Brain microvascular endothelial cell (primary cell): ENCODE measurements around the gene ZNRF2.
A peak's percentile ranks its signal among the peaks of the same experiment; 100 is the strongest.

Source experiments
- DNase-seq: peaks from one replicate; pipeline ENCODE4 v3.0.0-alpha.2; 2020
- H3K27ac ChIP-seq: fragments of 250-450 bp; sonication (Bioruptor Pico); 2 replicates; pipeline ENCODE4 v1.5.1; 2020; ENCODE audit warnings: mild to moderate bottlenecking, moderate library complexity
- H3K27me3 ChIP-seq: fragments of 250-450 bp; sonication (Bioruptor Pico); replicated peaks from 2 replicates; pipeline ENCODE4 v1.5.1; 2020; ENCODE audit warnings: mild to moderate bottlenecking
- H3K36me3 ChIP-seq: fragments of 250-450 bp; sonication (Bioruptor Pico); replicated peaks from 2 replicates; pipeline ENCODE4 v1.5.1; 2020; ENCODE audit warnings: mild to moderate bottlenecking
- H3K4me3 ChIP-seq: 2 replicates; pipeline ENCODE4 v1.5.1; 2011; ENCODE audit warnings: low read depth, mild to moderate bottlenecking, control low read depth, low read length, moderate library complexity
- in situ Hi-C: cut with HindIII; loops from 2 replicates; pipeline ENCODE4 v1.10.0; 2017; ENCODE audit warnings: low sequenced_read_pairs, low pct_ligation_motif_present
- TF ChIP-seq, protein P1 (sequence below): IDR thresholded peaks from 2 replicates; pipeline ENCODE4 v1.5.1; 2011; ENCODE audit warnings: low read depth, mild to moderate bottlenecking, moderate library complexity, low read length, control low read depth, inconsistent platforms; ENCODE audit errors: missing control alignments

ZNRF2 gene

DNA sequence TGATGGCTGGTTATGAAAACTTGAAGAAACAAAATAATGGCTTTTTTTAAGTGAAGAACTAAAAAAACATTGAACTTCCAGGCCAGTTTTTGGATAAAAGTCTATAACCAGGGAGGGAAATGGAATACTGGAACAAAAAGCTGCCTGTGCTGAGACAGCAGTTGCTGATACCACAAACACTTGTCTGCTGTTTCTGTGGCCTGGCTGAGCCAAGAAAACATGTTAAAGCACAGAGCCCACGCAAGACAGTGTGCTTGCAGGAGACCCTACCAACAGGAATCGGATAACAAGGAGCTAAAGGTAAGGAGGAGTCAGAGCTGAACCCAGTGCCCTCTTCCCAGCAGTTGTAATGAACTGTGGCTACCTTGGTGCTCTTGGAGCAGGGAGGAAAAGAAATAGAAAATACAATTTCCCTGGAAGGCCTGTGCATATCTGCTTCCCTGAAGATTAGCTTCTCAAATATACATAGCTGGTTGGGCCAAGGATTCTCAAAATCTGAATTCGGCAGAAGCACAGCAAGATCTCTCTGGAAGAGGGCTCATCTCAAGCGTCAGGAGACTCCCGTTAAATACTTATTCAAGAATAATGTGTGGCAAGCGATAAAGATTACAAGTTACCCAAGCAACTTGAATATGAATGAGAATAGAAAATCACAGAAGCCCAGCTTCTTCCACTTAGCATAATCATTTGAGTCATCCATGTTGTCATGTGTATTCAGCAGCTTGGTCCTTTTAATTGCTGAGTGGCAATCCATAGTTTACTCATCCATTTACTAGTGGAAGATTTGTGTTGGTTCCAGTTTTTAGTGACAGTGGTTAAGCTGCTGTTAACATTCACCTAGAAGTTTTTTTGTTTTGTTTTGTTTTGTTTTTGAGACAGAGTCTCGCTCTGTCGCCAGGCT is 106.6 kb downstream of the ZNRF2 start:
- TF ChIP-seq, protein P1, sequence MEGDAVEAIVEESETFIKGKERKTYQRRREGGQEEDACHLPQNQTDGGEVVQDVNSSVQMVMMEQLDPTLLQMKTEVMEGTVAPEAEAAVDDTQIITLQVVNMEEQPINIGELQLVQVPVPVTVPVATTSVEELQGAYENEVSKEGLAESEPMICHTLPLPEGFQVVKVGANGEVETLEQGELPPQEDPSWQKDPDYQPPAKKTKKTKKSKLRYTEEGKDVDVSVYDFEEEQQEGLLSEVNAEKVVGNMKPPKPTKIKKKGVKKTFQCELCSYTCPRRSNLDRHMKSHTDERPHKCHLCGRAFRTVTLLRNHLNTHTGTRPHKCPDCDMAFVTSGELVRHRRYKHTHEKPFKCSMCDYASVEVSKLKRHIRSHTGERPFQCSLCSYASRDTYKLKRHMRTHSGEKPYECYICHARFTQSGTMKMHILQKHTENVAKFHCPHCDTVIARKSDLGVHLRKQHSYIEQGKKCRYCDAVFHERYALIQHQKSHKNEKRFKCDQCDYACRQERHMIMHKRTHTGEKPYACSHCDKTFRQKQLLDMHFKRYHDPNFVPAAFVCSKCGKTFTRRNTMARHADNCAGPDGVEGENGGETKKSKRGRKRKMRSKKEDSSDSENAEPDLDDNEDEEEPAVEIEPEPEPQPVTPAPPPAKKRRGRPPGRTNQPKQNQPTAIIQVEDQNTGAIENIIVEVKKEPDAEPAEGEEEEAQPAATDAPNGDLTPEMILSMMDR = no peak
- no peak for DNase-seq
- no peak overlapping the region for H3K4me3 ChIP-seq
- in situ Hi-C loops = no loop called here
- no peaks in the 10 kb centered on the region for H3K36me3 ChIP-seq
- no peak overlapping the region for H3K27ac ChIP-seq
- H3K27me3 ChIP-seq = no peaks in the 10 kb centered on the region

DNA sequence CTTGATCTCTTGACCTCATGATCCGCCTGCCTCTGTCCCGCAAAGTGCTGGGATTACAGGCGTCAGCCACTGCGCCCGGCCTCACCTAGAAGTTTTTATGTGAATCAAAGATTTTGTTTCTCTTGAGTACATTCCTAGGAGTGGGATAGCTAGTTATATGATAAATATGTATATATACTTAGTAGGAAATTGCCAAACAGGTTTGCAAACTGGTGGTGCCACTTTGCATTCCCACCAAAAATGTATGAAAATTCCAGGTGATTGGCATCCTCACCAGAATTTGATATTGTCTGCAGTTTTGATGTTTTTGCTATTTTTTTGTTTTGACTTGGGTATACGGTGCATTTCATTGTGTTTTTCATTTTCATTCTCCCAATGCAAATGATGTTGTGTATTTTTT is 107.4 kb downstream of the ZNRF2 start:
- H3K27ac ChIP-seq = no peak overlapping the region
- in situ Hi-C loops = no loop called here
- TF ChIP-seq, protein P1 = no peak
- H3K36me3 ChIP-seq = no peaks in the 10 kb centered on the region
- no peaks in the 10 kb centered on the region for H3K27me3 ChIP-seq
- no peak overlapping the region for H3K4me3 ChIP-seq
- no peak for DNase-seq

DNA sequence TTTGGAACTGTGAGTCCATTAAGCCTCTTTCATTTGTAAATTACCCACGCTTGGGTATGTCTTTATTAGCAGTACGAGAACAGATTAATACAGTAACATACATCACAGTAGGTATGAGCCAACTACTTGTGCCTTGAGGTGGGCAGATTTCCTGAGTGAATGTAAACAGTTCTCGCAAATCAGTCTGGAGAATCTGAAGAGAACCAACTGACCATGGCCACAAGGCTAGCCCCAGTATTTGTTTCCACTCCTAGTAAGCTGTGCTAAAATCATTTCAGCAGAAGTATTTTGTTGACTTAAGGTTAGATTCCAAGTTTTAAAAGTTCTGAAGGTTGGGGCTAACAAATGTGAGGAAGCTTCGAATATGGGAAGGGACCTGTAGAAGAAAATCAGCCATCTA is 111.3 kb downstream of the ZNRF2 start:
- DNase-seq = no peak
- H3K27me3 ChIP-seq = no peaks in the 10 kb centered on the region
- in situ Hi-C loops = no loop called here
- TF ChIP-seq, protein P1 = no peak
- no peak overlapping the region for H3K4me3 ChIP-seq
- H3K36me3 ChIP-seq = no peaks in the 10 kb centered on the region
- no peak overlapping the region for H3K27ac ChIP-seq

DNA sequence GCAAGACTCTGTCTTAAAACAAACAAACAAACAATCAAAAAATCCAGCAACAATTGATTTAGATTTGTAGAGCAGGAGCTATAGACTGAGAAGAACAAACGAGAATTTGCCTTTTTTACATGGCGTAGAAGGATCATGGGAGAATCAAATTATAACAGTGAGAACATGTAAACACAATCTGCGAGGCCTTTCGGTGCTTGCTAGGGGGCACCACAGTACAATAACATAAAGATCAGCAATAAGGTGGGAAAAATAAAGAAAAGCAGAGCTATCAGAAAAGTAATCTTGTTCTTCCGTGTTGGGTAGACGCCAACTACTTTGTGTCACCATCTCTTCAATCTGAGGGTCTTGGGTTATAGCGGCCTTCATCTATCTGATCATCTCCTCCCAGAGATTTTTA is 112.0 kb downstream of the ZNRF2 start:
- TF ChIP-seq, protein P1 = peak; percentile 47
- in situ Hi-C loops = no loop called here
- no peak overlapping the region for H3K27ac ChIP-seq
- H3K36me3 ChIP-seq = no peaks in the 10 kb centered on the region
- DNase-seq = no peak
- H3K4me3 ChIP-seq = no peak overlapping the region
- H3K27me3 ChIP-seq = no peaks in the 10 kb centered on the region

DNA sequence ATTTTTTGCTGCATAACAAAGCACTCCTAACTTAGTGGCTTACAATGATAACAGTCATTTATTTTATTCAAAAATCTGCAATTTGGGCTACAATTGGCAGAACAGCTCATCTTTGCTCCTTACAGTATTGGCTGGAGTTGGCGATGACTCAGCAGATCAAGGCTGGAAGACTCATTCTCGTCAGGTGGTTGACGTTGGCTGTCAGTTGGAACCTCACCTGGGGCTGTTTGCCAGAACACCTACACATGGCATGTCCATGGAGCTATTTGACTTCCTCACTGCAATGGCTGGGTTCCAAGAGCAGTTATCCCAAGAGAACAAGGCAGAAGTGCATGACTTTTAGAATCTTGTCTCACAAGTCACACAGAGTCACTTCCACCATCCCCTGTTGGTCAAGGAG is 119.1 kb downstream of the ZNRF2 start:
- Histone ChIP-seq H3K36me3 (no peaks in the 10 kb centered on the region), H3K27ac (no peak overlapping the region), H3K4me3 (no peak overlapping the region), H3K27me3 (no peaks in the 10 kb centered on the region)
- no peak for DNase-seq
- TF ChIP-seq, protein P1 = no peak
- in situ Hi-C loops = no loop called here
